ENCODE results near the gene CNGB1. TPM values are rescaled to one million over a fixed set of nuclear protein-coding genes. Genes with fewer than 3 reads are reported as not detected.

CNGB1 gene
- total RNA-seq, 1 experiment from 2014 or later, result not detected

DNA sequence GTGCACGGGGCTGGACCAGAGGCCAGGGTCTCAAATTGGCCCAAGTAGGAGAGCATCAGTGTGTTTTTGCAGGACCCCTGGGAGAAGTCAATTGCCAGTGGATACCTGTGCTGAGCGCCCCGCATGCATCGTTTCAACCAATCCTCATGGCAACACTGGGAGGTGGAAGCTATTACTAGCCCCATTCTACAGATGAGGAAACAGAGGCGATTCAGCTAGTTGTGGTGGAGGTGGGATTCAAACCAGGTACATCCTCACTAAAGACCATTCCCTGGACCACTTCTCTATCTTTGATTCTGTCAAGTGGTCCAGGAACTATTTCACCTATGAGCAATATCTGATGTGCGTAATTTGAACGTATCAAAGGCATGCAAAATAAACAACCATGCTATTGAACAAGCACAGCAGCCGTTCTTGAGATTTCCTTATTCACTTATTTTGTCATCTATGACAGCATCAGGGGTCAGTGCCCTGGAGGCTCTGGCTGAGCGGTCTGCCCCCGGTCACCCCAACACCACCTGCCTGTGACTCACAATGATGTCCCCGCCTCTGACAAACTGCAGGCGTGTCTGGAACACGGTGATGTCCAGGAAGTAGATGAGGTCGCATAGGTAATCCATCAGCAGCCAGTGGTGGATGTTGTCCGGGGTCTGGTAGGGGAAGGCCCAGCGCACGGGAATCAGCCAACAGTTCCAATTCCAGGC is 54.0 kb downstream of the CNGB1 start:
- intact Hi-C loops (cut with micrococcal nuclease; ENCODE audit: unreplicated experiment), result no loop called here
- Mint-ChIP-seq H3K27me3 (ENCODE audit: insufficient read depth, unreplicated experiment) (no peaks in the 10 kb centered on the region), H3K4me3 (ENCODE audit: unreplicated experiment) (no peak overlapping the region), H3K27ac (ENCODE audit: unreplicated experiment) (no peak overlapping the region), H3K36me3 (ENCODE audit: insufficient read depth, unreplicated experiment) (no peaks in the 10 kb centered on the region), H3K9me3 (ENCODE audit: unreplicated experiment) (no peaks in the 10 kb centered on the region), H3K4me1 (ENCODE audit: low read depth, unreplicated experiment) (peaks cover under 1% of the 10 kb centered on the region)
- Histone ChIP-seq H3K36me3 (ENCODE audit: control insufficient read depth, insufficient read depth, low read length) (no peaks in the 10 kb centered on the region), H3K27me3 (replicated peaks; ENCODE audit: control insufficient read depth, insufficient read depth, low read length) (no peaks in the 10 kb centered on the region), H3K4me1 (0 out of 2 replicates have a peak, but pooled peaks cover under 1% of the 10 kb centered on the region), H3K9me3 (no peaks in the 10 kb centered on the region), H3K4me3 (ENCODE audit: low read depth, low read length) (no peak overlapping the region)
- CTCF ChIA-PET, result no interaction called here
- no TSS peak for BruUV-seq (replicated peaks)
- TF ChIP-seq, protein P1, sequence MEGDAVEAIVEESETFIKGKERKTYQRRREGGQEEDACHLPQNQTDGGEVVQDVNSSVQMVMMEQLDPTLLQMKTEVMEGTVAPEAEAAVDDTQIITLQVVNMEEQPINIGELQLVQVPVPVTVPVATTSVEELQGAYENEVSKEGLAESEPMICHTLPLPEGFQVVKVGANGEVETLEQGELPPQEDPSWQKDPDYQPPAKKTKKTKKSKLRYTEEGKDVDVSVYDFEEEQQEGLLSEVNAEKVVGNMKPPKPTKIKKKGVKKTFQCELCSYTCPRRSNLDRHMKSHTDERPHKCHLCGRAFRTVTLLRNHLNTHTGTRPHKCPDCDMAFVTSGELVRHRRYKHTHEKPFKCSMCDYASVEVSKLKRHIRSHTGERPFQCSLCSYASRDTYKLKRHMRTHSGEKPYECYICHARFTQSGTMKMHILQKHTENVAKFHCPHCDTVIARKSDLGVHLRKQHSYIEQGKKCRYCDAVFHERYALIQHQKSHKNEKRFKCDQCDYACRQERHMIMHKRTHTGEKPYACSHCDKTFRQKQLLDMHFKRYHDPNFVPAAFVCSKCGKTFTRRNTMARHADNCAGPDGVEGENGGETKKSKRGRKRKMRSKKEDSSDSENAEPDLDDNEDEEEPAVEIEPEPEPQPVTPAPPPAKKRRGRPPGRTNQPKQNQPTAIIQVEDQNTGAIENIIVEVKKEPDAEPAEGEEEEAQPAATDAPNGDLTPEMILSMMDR (IDR thresholded peaks at IDR 0.05; ENCODE audit: insufficient read depth in 1 of 2, low read depth in 1 of 2, low read length in 1 of 2, severe bottlenecking in 1 of 2, unreplicated experiment in 1 of 2), result no peak
- no peak for DNase-seq
- POLR2A ChIA-PET, result no interaction called here

DNA sequence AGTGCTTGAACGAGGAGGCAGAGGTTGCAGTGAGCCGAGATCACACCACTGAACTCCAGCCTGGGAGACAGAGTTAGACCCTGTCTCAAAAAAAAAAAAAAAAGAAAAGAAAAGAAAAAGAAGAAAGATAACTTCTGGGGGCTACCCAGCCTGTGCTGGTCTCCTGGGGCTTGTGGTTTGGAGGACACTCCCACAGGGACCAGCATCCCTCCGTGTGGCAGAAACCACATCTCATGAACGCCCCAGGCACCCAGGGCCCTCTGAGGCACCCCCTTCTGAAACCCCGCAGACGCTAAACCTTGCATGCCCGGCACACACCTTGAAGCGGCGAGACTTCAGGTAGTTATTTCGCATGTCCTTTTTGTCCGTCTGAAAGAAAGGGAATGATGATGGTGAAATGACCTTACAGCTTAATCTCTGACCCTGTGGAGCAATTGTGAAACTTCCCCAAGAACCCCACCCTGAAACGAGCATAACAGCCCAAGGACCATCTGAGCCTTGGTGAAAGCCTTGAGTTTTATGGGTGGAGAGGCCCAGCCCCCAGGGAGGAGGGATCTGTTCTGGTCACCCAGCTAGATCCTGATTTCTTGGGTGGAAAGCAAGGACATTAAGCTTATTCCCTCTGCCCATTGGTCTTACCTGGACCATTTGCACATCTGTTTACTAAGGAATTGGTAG is 55.0 kb downstream of the CNGB1 start:
- Histone ChIP-seq H3K36me3 (ENCODE audit: control insufficient read depth, insufficient read depth, low read length) (no peaks in the 10 kb centered on the region), H3K27me3 (replicated peaks; ENCODE audit: control insufficient read depth, insufficient read depth, low read length) (no peaks in the 10 kb centered on the region), H3K4me3 (ENCODE audit: low read depth, low read length) (no peak overlapping the region), H3K4me1 (0 out of 2 replicates have a peak, but pooled peaks cover 5% of the 10 kb centered on the region), H3K9me3 (no peaks in the 10 kb centered on the region)
- DNase-seq, result no peak
- CTCF ChIA-PET, result no interaction called here
- Mint-ChIP-seq H3K36me3 (ENCODE audit: insufficient read depth, unreplicated experiment) (no peaks in the 10 kb centered on the region), H3K27ac (ENCODE audit: unreplicated experiment) (no peak overlapping the region), H3K9me3 (ENCODE audit: unreplicated experiment) (no peaks in the 10 kb centered on the region), H3K4me3 (ENCODE audit: unreplicated experiment) (no peak overlapping the region), H3K27me3 (ENCODE audit: insufficient read depth, unreplicated experiment) (no peaks in the 10 kb centered on the region), H3K4me1 (ENCODE audit: low read depth, unreplicated experiment) (peaks cover 5% of the 10 kb centered on the region)
- POLR2A ChIA-PET, result no interaction called here
- intact Hi-C loops (cut with micrococcal nuclease; ENCODE audit: unreplicated experiment), result no loop called here
- TF ChIP-seq, protein P1 (IDR thresholded peaks at IDR 0.05; ENCODE audit: insufficient read depth in 1 of 2, low read depth in 1 of 2, low read length in 1 of 2, severe bottlenecking in 1 of 2, unreplicated experiment in 1 of 2), result no peak
- BruUV-seq (replicated peaks), result no TSS peak

DNA sequence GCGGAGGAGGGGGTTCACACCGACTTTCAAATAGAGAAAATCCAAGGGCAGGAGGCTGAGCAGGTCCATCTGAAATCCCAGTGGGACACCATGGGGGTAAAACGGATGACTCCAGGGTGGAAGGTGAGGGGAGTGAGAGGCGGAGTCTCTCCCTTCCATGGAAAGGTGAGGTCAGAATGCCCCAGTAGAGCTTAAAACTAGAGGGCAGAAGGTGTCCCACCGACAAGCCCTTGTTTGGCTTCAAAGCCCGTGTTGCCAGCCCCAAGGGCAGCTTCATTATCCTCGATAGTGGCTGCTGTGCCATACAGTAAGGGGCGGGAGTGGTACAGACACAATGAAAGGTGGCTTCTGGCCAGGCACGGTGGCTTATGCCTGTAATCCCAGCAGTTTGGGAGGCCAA is 55.7 kb downstream of the CNGB1 start:
- Histone ChIP-seq H3K27me3 (replicated peaks; ENCODE audit: control insufficient read depth, insufficient read depth, low read length) (no peaks in the 10 kb centered on the region), H3K4me3 (ENCODE audit: low read depth, low read length) (no peak overlapping the region), H3K4me1 (0 out of 2 replicates have a peak, but pooled peaks cover 5% of the 10 kb centered on the region), H3K9me3 (no peaks in the 10 kb centered on the region), H3K36me3 (ENCODE audit: control insufficient read depth, insufficient read depth, low read length) (no peaks in the 10 kb centered on the region)
- BruUV-seq (replicated peaks), result no TSS peak
- Mint-ChIP-seq H3K9me3 (ENCODE audit: unreplicated experiment) (no peaks in the 10 kb centered on the region), H3K4me3 (ENCODE audit: unreplicated experiment) (no peak overlapping the region), H3K27me3 (ENCODE audit: insufficient read depth, unreplicated experiment) (no peaks in the 10 kb centered on the region), H3K4me1 (ENCODE audit: low read depth, unreplicated experiment) (peaks cover 5% of the 10 kb centered on the region), H3K36me3 (ENCODE audit: insufficient read depth, unreplicated experiment) (no peaks in the 10 kb centered on the region), H3K27ac (ENCODE audit: unreplicated experiment) (no peak overlapping the region)
- ChIA-PET POLR2A (no interaction called here), CTCF (no interaction called here)
- intact Hi-C loops (cut with micrococcal nuclease; ENCODE audit: unreplicated experiment), result no loop called here
- TF ChIP-seq, protein P1 (IDR thresholded peaks at IDR 0.05; ENCODE audit: insufficient read depth in 1 of 2, low read depth in 1 of 2, low read length in 1 of 2, severe bottlenecking in 1 of 2, unreplicated experiment in 1 of 2), result no peak
- no peak for DNase-seq

Measured in Caco-2 (cell line).